Epithelial cell of proximal tubule (primary cell): ENCODE measurements around the gene ERMN. TPM values are rescaled to one million over a fixed set of nuclear protein-coding genes. Genes with fewer than 3 reads are reported as not detected.

Experiments used
- DNase-seq: peaks from one replicate; pipeline ENCODE4 v3.0.0-alpha.2; 2011; ENCODE audit warnings: low read depth
- H3K4me3 ChIP-seq: 2 replicates; pipeline ENCODE4 v1.5.1; 2011; ENCODE audit warnings: low read depth, mild to moderate bottlenecking, low read length
- CTCF ChIP-seq: conservative IDR thresholded peaks from 2 replicates; pipeline ENCODE4 v1.5.1; 2012; ENCODE audit warnings: low read depth, mild to moderate bottlenecking, low read length
- total RNA-seq: library from RNA; depleted of rRNA; stranded (reverse); fragments of >200 nt; gene quantifications from 2 replicates; pipeline ENCODE4 v1.2.3, GENCODE V29; 2015

Gene ERMN
- total RNA-seq, 1 donor from 2014 or later = not detected

DNA sequence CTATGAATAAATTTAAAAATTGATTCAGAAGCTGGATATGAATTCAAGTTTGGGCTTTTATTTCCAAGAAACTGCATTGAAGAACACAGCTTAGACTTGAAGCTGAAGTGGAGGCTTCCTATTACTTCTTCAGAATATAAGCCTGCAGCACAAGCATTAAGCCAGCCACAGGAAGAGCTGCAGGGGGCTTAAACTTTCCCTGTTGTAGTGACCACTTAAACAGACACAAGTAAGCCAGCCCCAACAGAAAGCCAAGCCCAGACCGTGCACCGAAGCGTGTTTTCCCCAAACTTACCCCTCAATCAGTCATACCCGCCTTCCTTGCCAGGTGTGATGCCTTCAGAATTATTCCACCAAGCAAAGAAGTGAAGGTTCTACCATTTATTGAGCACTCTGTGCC, 28.7 kb downstream of the ERMN start:
- DNase-seq = no peak
- TF ChIP-seq CTCF = no peak

GRCh38 chr2:157296490-157296889, 29.1 kb downstream of the ERMN start:
- H3K4me3 ChIP-seq = no peak overlapping the region
- DNase-seq = no peak
- no peak for TF ChIP-seq CTCF

More for the DNA sequence above, 28.7 kb downstream of the ERMN start:
- H3K4me3 ChIP-seq = no peak overlapping the region

- no peak for TF ChIP-seq CTCF
- no peak for DNase-seq
- no peak overlapping the region for H3K4me3 ChIP-seq
Measured at GRCh38 chr2:157292853-157293252, 32.8 kb downstream of the ERMN start.

- no peak for DNase-seq
- no peak for TF ChIP-seq CTCF
- H3K4me3 ChIP-seq = no peak overlapping the region
Measured at GRCh38 chr2:157291018-157291417, 34.6 kb downstream of the ERMN start.

GRCh38 chr2:157290525-157290924, 35.1 kb downstream of the ERMN start:
- no peak for DNase-seq
- no peak overlapping the region for H3K4me3 ChIP-seq
- no peak for TF ChIP-seq CTCF

DNA sequence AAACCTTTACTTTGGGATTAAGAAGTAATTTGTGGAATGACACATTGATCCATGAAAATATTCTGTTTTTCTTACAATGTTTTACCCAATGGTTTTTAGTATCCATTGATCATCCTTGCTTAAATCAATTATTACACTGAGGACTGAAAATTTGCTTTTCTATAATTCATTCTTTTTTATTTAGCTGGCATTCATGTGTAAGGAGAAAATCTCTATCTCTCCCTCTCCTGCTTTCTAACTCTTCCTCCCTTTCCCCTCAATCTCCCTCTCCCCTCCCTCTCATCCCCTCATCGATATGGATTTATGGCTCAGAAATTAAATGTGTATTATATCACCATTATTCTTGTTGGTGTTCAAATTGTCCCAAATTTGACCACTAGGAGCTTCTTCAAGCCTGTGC, 38.5 kb downstream of the ERMN start:
- H3K4me3 ChIP-seq = no peak overlapping the region
- DNase-seq = no peak
- TF ChIP-seq CTCF = no peak

DNA sequence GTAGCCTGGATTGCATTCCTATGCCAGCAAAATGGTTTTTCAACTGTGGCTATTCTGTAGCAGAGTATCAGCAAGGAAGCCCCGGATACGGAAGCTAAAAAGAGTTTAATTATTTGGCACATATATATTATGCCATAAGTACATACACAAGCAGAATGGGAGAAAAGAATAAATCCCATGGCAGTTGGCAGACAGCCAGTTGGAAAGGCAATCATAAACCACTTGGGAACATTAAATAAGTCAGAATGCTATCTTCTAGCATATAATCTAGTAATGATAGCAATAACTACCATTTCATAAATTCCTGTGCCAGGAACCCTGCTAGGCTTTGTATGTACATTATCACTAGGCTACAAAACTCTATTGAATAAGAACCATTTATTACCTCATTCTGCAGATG, 42.2 kb downstream of the ERMN start:
- TF ChIP-seq CTCF = no peak

More for the DNA sequence above, 42.2 kb downstream of the ERMN start:
- no peak for DNase-seq
- no peak overlapping the region for H3K4me3 ChIP-seq
